HEK293 (cell line): ENCODE data around the gene SHC4.

Source experiments
- CTCF ChIA-PET: fragments of 350-600 bp; formaldehyde crosslinking; extraction: SDS; loops from one replicate; lab custom pipeline; 2021; ENCODE audit warnings: antibody characterized with exemption; lab: Yijun Ruan, JAX
- POLR2A ChIA-PET: fragments of 300-600 bp; formaldehyde crosslinking; extraction: SDS; loops from one replicate; lab custom pipeline; 2020; ENCODE audit warnings: antibody characterized with exemption, inconsistent platforms; lab: Yijun Ruan, JAX
- H3K27ac ChIP-seq: fragments of 200-500 bp; sonication (Bioruptor generic); 2 replicates; pipeline ENCODE4 v1.5.1; 2014; ENCODE audit warnings: low read depth, low read length, control low read depth, inconsistent platforms; ENCODE audit errors: extremely low read depth
- H3K36me3 ChIP-seq, 2 experiments: fragments of 200-500 bp in 1 of 2; sonication (Bioruptor generic) in 1 of 2; 1 replicate in 1 of 2; 2 replicates in 1 of 2; pipeline ENCODE4 v1.5.1; 2014 to 2017; ENCODE audit warnings: inconsistent platforms in 2 of 2, low read length in 2 of 2; ENCODE audit not compliant: control insufficient read depth in 2 of 2, insufficient read depth in 1 of 2
- H3K4me1 ChIP-seq: fragments of 200-500 bp; sonication (Bioruptor generic); 2 replicates; pipeline ENCODE4 v1.5.1; 2014; ENCODE audit warnings: mild to moderate bottlenecking, low read length, inconsistent platforms; ENCODE audit not compliant: control insufficient read depth, insufficient read depth
- H3K4me3 ChIP-seq: 2 replicates; pipeline ENCODE4 v1.5.1; 2011; ENCODE audit warnings: low read depth, mild to moderate bottlenecking, control low read depth, low read length, moderate library complexity
- H3K9me3 ChIP-seq: fragments of 200-500 bp; sonication (Bioruptor generic); 2 replicates; pipeline ENCODE4 v1.5.1; 2014; ENCODE audit warnings: low read depth, low read length, inconsistent platforms; ENCODE audit not compliant: control insufficient read depth, insufficient read depth
- FEZF1 ChIP-seq: fragments of 450-650 bp; formaldehyde crosslinking; IDR thresholded peaks from 2 replicates; pipeline ENCODE4 v1.5.1; 2016; ENCODE audit warnings: missing biosample characterization, missing genetic modification characterization
- KLF17 ChIP-seq: fragments of 450-650 bp; formaldehyde crosslinking; IDR thresholded peaks from 2 replicates; pipeline ENCODE4 v1.5.1; 2016; ENCODE audit warnings: missing biosample characterization, missing genetic modification characterization
- PRDM10 ChIP-seq: fragments of 450-650 bp; formaldehyde crosslinking; IDR thresholded peaks from 2 replicates; pipeline ENCODE4 v1.5.1; 2016; ENCODE audit warnings: missing biosample characterization, missing genetic modification characterization
- SCRT1 ChIP-seq: fragments of 450-650 bp; formaldehyde crosslinking; IDR thresholded peaks from 2 replicates; pipeline ENCODE4 v1.5.1; 2016; ENCODE audit warnings: missing biosample characterization, missing genetic modification characterization, borderline replicate concordance
- ZFP69B ChIP-seq: fragments of 450-650 bp; formaldehyde crosslinking; IDR thresholded peaks from 2 replicates; pipeline ENCODE4 v1.5.1; 2016; ENCODE audit warnings: missing biosample characterization, missing genetic modification characterization
- ZIC2 ChIP-seq: fragments of 450-650 bp; formaldehyde crosslinking; IDR thresholded peaks from 2 replicates; pipeline ENCODE4 v1.5.1; 2016; ENCODE audit warnings: missing biosample characterization, missing genetic modification characterization
- ZNF248 ChIP-seq: fragments of 450-650 bp; formaldehyde crosslinking; IDR thresholded peaks from 2 replicates; pipeline ENCODE4 v1.5.1; 2017; ENCODE audit warnings: missing biosample characterization, missing genetic modification characterization
- ZNF280D ChIP-seq: fragments of 450-650 bp; formaldehyde crosslinking; IDR thresholded peaks from 2 replicates; pipeline ENCODE4 v1.5.1; 2016; ENCODE audit warnings: missing biosample characterization, missing genetic modification characterization
- ZNF311 ChIP-seq: fragments of 450-650 bp; formaldehyde crosslinking; IDR thresholded peaks from 2 replicates; pipeline ENCODE4 v1.5.1; 2017; ENCODE audit warnings: missing biosample characterization, missing genetic modification characterization, borderline replicate concordance
- ZNF354C ChIP-seq: fragments of 450-650 bp; formaldehyde crosslinking; IDR thresholded peaks from 2 replicates; pipeline ENCODE4 v1.5.1; 2016; ENCODE audit warnings: missing biosample characterization, missing genetic modification characterization, low read depth, borderline replicate concordance
- ZNF510 ChIP-seq: fragments of 450-650 bp; formaldehyde crosslinking; IDR thresholded peaks from 2 replicates; pipeline ENCODE4 v1.5.1; 2018; ENCODE audit warnings: mild to moderate bottlenecking, missing genetic modification characterization, missing biosample characterization; ENCODE audit not compliant: insufficient replicate concordance
- ZNF571 ChIP-seq: fragments of 450-650 bp; formaldehyde crosslinking; IDR thresholded peaks from 2 replicates; pipeline ENCODE4 v1.5.0; 2017; ENCODE audit warnings: missing biosample characterization, missing genetic modification characterization
- ZNF610 ChIP-seq: fragments of 450-650 bp; formaldehyde crosslinking; IDR thresholded peaks from 2 replicates; pipeline ENCODE4 v1.5.1; 2016; ENCODE audit warnings: missing biosample characterization, missing genetic modification characterization, borderline replicate concordance
- ZNF624 ChIP-seq: fragments of 450-650 bp; formaldehyde crosslinking; IDR thresholded peaks from 2 replicates; pipeline ENCODE4 v1.5.1; 2017; ENCODE audit warnings: missing biosample characterization, missing genetic modification characterization
- ZNF654 ChIP-seq: fragments of 450-650 bp; formaldehyde crosslinking; IDR thresholded peaks from 2 replicates; pipeline ENCODE4 v1.5.1; 2016; ENCODE audit warnings: low read depth, missing biosample characterization, missing genetic modification characterization
- ZNF677 ChIP-seq: fragments of 450-650 bp; IDR thresholded peaks from 2 replicates; pipeline ENCODE4 v1.5.0; 2018; ENCODE audit warnings: missing biosample characterization, mild to moderate bottlenecking, missing genetic modification characterization, moderate library complexity
- ZNF692 ChIP-seq: fragments of 450-650 bp; formaldehyde crosslinking; IDR thresholded peaks from 2 replicates; pipeline ENCODE4 v1.5.1; 2016; ENCODE audit warnings: missing biosample characterization, missing genetic modification characterization
- ZNF768 ChIP-seq: fragments of 450-650 bp; formaldehyde crosslinking; IDR thresholded peaks from 2 replicates; pipeline ENCODE4 v1.5.1; 2018; ENCODE audit warnings: missing biosample characterization, mild to moderate bottlenecking, missing genetic modification characterization
- ZNF776 ChIP-seq: fragments of 450-650 bp; formaldehyde crosslinking; IDR thresholded peaks from 2 replicates; pipeline ENCODE4 v1.5.0; 2017; ENCODE audit warnings: missing biosample characterization, missing genetic modification characterization, borderline replicate concordance
- ZNF777 ChIP-seq: fragments of 450-650 bp; formaldehyde crosslinking; IDR thresholded peaks from 2 replicates; pipeline ENCODE4 v1.5.1; 2017; ENCODE audit warnings: missing biosample characterization, missing genetic modification characterization, borderline replicate concordance
- ZXDB ChIP-seq: fragments of 450-650 bp; formaldehyde crosslinking; IDR thresholded peaks from 2 replicates; pipeline ENCODE4 v1.5.1; 2016; ENCODE audit warnings: missing biosample characterization, missing genetic modification characterization
- TF ChIP-seq, protein P1 (sequence below): fragments of 450-650 bp; formaldehyde crosslinking; IDR thresholded peaks from 2 replicates; pipeline ENCODE4 v1.5.1; 2016; ENCODE audit warnings: missing biosample characterization, missing genetic modification characterization
- TF ChIP-seq, protein P2 (sequence below): fragments of 450-650 bp; formaldehyde crosslinking; optimal IDR thresholded peaks from 2 replicates; pipeline ENCODE3; 2016; ENCODE audit warnings: missing biosample characterization, mild to moderate bottlenecking, missing genetic modification characterization
- TF ChIP-seq, protein P3 (sequence below): fragments of 450-650 bp; formaldehyde crosslinking; IDR thresholded peaks from 2 replicates; pipeline ENCODE4 v1.5.1; 2017; ENCODE audit warnings: missing biosample characterization, missing genetic modification characterization

Gene SHC4

GRCh38 chr15:48925714-48926223 lies 38.0 kb downstream of the SHC4 start:
- no peaks in the 10 kb centered on the region for H3K36me3 ChIP-seq
- H3K4me1 ChIP-seq, result no peaks in the 10 kb centered on the region
- ChIA-PET POLR2A (no interaction called here), CTCF (interaction anchor here (1.4 kb wide), 1 partner anchor 64 kb away, joined by 3 read pairs; no protein-coding TSS in a partner anchor)
- no peaks in the 10 kb centered on the region for H3K9me3 ChIP-seq
- no peak overlapping the region for H3K27ac ChIP-seq
- no peak overlapping the region for H3K4me3 ChIP-seq
- TF ChIP-seq ZNF776 (tag by site-specific recombination), result no peak
- TF ChIP-seq, protein P1, sequence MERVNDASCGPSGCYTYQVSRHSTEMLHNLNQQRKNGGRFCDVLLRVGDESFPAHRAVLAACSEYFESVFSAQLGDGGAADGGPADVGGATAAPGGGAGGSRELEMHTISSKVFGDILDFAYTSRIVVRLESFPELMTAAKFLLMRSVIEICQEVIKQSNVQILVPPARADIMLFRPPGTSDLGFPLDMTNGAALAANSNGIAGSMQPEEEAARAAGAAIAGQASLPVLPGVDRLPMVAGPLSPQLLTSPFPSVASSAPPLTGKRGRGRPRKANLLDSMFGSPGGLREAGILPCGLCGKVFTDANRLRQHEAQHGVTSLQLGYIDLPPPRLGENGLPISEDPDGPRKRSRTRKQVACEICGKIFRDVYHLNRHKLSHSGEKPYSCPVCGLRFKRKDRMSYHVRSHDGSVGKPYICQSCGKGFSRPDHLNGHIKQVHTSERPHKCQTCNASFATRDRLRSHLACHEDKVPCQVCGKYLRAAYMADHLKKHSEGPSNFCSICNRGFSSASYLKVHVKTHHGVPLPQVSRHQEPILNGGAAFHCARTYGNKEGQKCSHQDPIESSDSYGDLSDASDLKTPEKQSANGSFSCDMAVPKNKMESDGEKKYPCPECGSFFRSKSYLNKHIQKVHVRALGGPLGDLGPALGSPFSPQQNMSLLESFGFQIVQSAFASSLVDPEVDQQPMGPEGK (tag by site-specific recombination), result peak; percentile 65; the same call in 1 of the 2 replicates
- TF ChIP-seq ZNF624 (tag by site-specific recombination), result no peak
- TF ChIP-seq, protein P2, sequence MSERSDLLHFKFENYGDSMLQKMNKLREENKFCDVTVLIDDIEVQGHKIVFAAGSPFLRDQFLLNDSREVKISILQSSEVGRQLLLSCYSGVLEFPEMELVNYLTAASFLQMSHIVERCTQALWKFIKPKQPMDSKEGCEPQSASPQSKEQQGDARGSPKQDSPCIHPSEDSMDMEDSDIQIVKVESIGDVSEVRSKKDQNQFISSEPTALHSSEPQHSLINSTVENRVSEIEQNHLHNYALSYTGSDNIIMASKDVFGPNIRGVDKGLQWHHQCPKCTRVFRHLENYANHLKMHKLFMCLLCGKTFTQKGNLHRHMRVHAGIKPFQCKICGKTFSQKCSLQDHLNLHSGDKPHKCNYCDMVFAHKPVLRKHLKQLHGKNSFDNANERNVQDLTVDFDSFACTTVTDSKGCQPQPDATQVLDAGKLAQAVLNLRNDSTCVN (tag by site-specific recombination), result no peak
- no peak for TF ChIP-seq ZNF571 (tag by site-specific recombination)
- TF ChIP-seq ZNF354C (tag by site-specific recombination), result no peak
- no peak for TF ChIP-seq ZNF777 (tag by site-specific recombination)
- TF ChIP-seq ZNF248 (tag by site-specific recombination), result no peak
- no peak for TF ChIP-seq ZNF311 (tag by site-specific recombination)
- peak; percentile 95 for TF ChIP-seq KLF17
- no peak for TF ChIP-seq ZNF280D (tag by site-specific recombination)
- TF ChIP-seq ZFP69B (tag by site-specific recombination), result no peak; the same call in none of the 2 replicates
- TF ChIP-seq ZNF610 (tag by site-specific recombination), result no peak
- peak; percentile 86 for TF ChIP-seq ZNF692
- no peak for TF ChIP-seq SCRT1 (tag by site-specific recombination)
- TF ChIP-seq FEZF1 (tag by site-specific recombination), result no peak
- TF ChIP-seq ZNF510 (tag by site-specific recombination), result no peak
- no peak for TF ChIP-seq ZIC2
- peak; percentile 74 for TF ChIP-seq ZXDB (tag by site-specific recombination)
- no peak for TF ChIP-seq ZNF677 (tag by site-specific recombination)
- no peak for TF ChIP-seq ZNF768 (tag by site-specific recombination)
- no peak for TF ChIP-seq ZNF654 (tag by site-specific recombination)
- TF ChIP-seq PRDM10, result peak; percentile 79
- TF ChIP-seq, protein P3, sequence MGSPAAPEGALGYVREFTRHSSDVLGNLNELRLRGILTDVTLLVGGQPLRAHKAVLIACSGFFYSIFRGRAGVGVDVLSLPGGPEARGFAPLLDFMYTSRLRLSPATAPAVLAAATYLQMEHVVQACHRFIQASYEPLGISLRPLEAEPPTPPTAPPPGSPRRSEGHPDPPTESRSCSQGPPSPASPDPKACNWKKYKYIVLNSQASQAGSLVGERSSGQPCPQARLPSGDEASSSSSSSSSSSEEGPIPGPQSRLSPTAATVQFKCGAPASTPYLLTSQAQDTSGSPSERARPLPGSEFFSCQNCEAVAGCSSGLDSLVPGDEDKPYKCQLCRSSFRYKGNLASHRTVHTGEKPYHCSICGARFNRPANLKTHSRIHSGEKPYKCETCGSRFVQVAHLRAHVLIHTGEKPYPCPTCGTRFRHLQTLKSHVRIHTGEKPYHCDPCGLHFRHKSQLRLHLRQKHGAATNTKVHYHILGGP, result no peak
